H9 (cell line): ENCODE results near the gene NMT1. TPM values are rescaled to one million over a fixed set of nuclear protein-coding genes. Genes with fewer than 3 reads are reported as not detected.

Experiments
- DNase-seq: peaks from one replicate; pipeline ENCODE4 v3.0.0-alpha.2; 2017
- H2AFZ ChIP-seq: one replicate; pipeline ENCODE4 v1.6.1; 2013; ENCODE audit warnings: mild to moderate bottlenecking, low read length, control low read depth, moderate library complexity
- H2AK5ac ChIP-seq: 2 replicates; pipeline ENCODE4 v1.6.1; 2013; ENCODE audit warnings: low read length, control low read depth, mixed read lengths; ENCODE audit not compliant: insufficient read length
- H2BK120ac ChIP-seq: one replicate; pipeline ENCODE4 v1.6.1; 2013; ENCODE audit warnings: low read depth, mild to moderate bottlenecking, low read length, control low read depth, inconsistent platforms; ENCODE audit not compliant: poor library complexity, severe bottlenecking
- H2BK12ac ChIP-seq: 2 replicates; pipeline ENCODE4 v1.6.1; 2013; ENCODE audit warnings: low read length, control low read depth, mixed read lengths, low read depth; ENCODE audit not compliant: insufficient read length
- H2BK15ac ChIP-seq: 2 replicates; pipeline ENCODE4 v1.6.1; 2013; ENCODE audit warnings: low read depth, low read length, control low read depth
- H2BK20ac ChIP-seq: one replicate; pipeline ENCODE4 v1.6.1; 2013; ENCODE audit warnings: low read depth, mild to moderate bottlenecking, low read length, control low read depth, inconsistent platforms; ENCODE audit not compliant: poor library complexity, severe bottlenecking
- H2BK5ac ChIP-seq: 2 replicates; pipeline ENCODE4 v1.6.1; 2013; ENCODE audit warnings: low read length, control low read depth, mixed read lengths; ENCODE audit not compliant: insufficient read length
- H3K14ac ChIP-seq: 2 replicates; pipeline ENCODE4 v1.6.1; 2013; ENCODE audit warnings: low read length, control low read depth; ENCODE audit not compliant: insufficient read depth
- H3K18ac ChIP-seq: 2 replicates; pipeline ENCODE4 v1.6.1; 2013; ENCODE audit warnings: low read depth, mild to moderate bottlenecking, mixed read lengths, low read length, control low read depth; ENCODE audit not compliant: insufficient read length
- H3K23ac ChIP-seq: 2 replicates; pipeline ENCODE4 v1.6.1; 2013; ENCODE audit warnings: low read length, control low read depth, mixed read lengths, low read depth; ENCODE audit not compliant: insufficient read length
- H3K23me2 ChIP-seq: 2 replicates; pipeline ENCODE4 v1.6.1; 2013; ENCODE audit warnings: low read depth, mild to moderate bottlenecking, mixed read lengths, low read length, control low read depth; ENCODE audit not compliant: insufficient read length, poor library complexity, severe bottlenecking
- H3K27ac ChIP-seq: 2 replicates; pipeline ENCODE4 v1.5.1; 2013; ENCODE audit warnings: low read length, control low read depth, mixed read lengths, low read depth; ENCODE audit not compliant: insufficient read length
- H3K27me3 ChIP-seq: 2 replicates; pipeline ENCODE4 v1.6.1; 2013; ENCODE audit warnings: low read length, control low read depth, inconsistent platforms; ENCODE audit not compliant: insufficient read depth
- H3K4ac ChIP-seq: 2 replicates; pipeline ENCODE4 v1.6.1; 2013; ENCODE audit warnings: low read depth, mild to moderate bottlenecking, control low read depth, inconsistent platforms, low read length, moderate library complexity
- H3K4me1 ChIP-seq: 2 replicates; pipeline ENCODE4 v1.6.1; 2013; ENCODE audit warnings: low read length, control low read depth, inconsistent platforms; ENCODE audit not compliant: insufficient read depth
- H3K4me2 ChIP-seq: 2 replicates; pipeline ENCODE4 v1.6.1; 2013; ENCODE audit warnings: low read length, control low read depth, mixed read lengths; ENCODE audit not compliant: insufficient read length, insufficient read depth
- H3K56ac ChIP-seq: 2 replicates; pipeline ENCODE4 v1.6.1; 2013; ENCODE audit warnings: low read depth, mild to moderate bottlenecking, mixed read lengths, low read length, control low read depth; ENCODE audit not compliant: insufficient read length
- H3K79me1 ChIP-seq: 2 replicates; pipeline ENCODE4 v1.6.1; 2013; ENCODE audit warnings: low read depth, mild to moderate bottlenecking, moderate library complexity, low read length, control low read depth, inconsistent platforms; ENCODE audit not compliant: insufficient read depth, poor library complexity, severe bottlenecking
- H3K79me2 ChIP-seq: 2 replicates; pipeline ENCODE4 v1.6.1; 2013; ENCODE audit warnings: low read length, control low read depth, inconsistent platforms; ENCODE audit not compliant: insufficient read depth
- H3K9ac ChIP-seq: 2 replicates; pipeline ENCODE4 v1.6.1; 2013; ENCODE audit warnings: low read length, control low read depth, mixed read lengths; ENCODE audit not compliant: insufficient read length; ENCODE audit errors: extremely low read depth
- H3K9me3 ChIP-seq: one replicate; pipeline ENCODE4 v1.6.1; 2013; ENCODE audit warnings: low read depth, low read length, inconsistent platforms; ENCODE audit not compliant: control insufficient read depth
- H3T11ph ChIP-seq: one replicate; pipeline ENCODE4 v1.6.1; 2013; ENCODE audit warnings: mild to moderate bottlenecking, low read length, control low read depth, inconsistent platforms
- H4K20me1 ChIP-seq: one replicate; pipeline ENCODE4 v1.6.1; 2013; ENCODE audit not compliant: control insufficient read depth, insufficient read length, insufficient read depth
- H4K5ac ChIP-seq: 2 replicates; pipeline ENCODE4 v1.6.1; 2013; ENCODE audit warnings: low read depth, mild to moderate bottlenecking, mixed read lengths, low read length, control low read depth; ENCODE audit not compliant: insufficient read length
- H4K8ac ChIP-seq: replicated peaks from 2 replicates; pipeline ENCODE4 v1.6.1; 2013; ENCODE audit warnings: low read length, control low read depth, mixed read lengths, low read depth; ENCODE audit not compliant: insufficient read length
- H4K91ac ChIP-seq: 2 replicates; pipeline ENCODE4 v1.6.1; 2013; ENCODE audit warnings: low read depth, mild to moderate bottlenecking, moderate library complexity, mixed read lengths, low read length, control low read depth; ENCODE audit not compliant: insufficient read length
- H3K27ac Mint-ChIP-seq, 3 experiments: 2 replicates in 2 of 3; 3 replicates in 1 of 3; pipeline ENCODE4 v1.8.0; 2020 to 2021; ENCODE audit warnings: mixed read lengths in 3 of 3, mild to moderate bottlenecking in 1 of 3, moderate library complexity in 1 of 3
- H3K27me3 Mint-ChIP-seq: 2 replicates; pipeline ENCODE4 v1.8.0; 2021; ENCODE audit warnings: low read depth, mild to moderate bottlenecking, moderate library complexity, mixed read lengths
- H3K36me3 Mint-ChIP-seq, 3 experiments: 2 replicates in 2 of 3; 3 replicates in 1 of 3; pipeline ENCODE4 v1.8.0; 2020 to 2021; ENCODE audit warnings: low read depth in 3 of 3, mixed read lengths in 3 of 3; ENCODE audit not compliant: insufficient read depth in 1 of 3
- H3K4me1 Mint-ChIP-seq, 2 experiments: 2 replicates each; pipeline ENCODE4 v1.8.0; 2020; ENCODE audit warnings: mixed read lengths in 2 of 2
- H3K4me3 Mint-ChIP-seq, 2 experiments: 2 replicates in 1 of 2; 3 replicates in 1 of 2; pipeline ENCODE4 v1.8.0; 2020 to 2021; ENCODE audit warnings: mild to moderate bottlenecking in 2 of 2, mixed read lengths in 2 of 2, moderate library complexity in 1 of 2
- H3K9me3 Mint-ChIP-seq, 2 experiments: 2 replicates in 1 of 2; 3 replicates in 1 of 2; pipeline ENCODE4 v1.8.0; 2020; ENCODE audit warnings: mild to moderate bottlenecking in 2 of 2, mixed read lengths in 2 of 2, moderate library complexity in 1 of 2
- WGBS: extraction: QIAGEN DNeasy Blood & Tissue Kit; methylation state at CpG from one replicate; pipeline ENCODE4 v1.1.7; 2013; ENCODE audit warnings: missing lambda C conversion rate, low lambda C conversion rate, mixed read lengths; ENCODE audit not compliant: insufficient read length; ENCODE audit errors: extremely low coverage; 5-methylcytosine and 5-hydroxymethylcytosine counted together
- total RNA-seq: library from RNA; stranded (reverse); gene quantifications from 2 replicates; pipeline ENCODE4 v1.2.1, GENCODE V29; 2021
- TF ChIP-seq, protein P1 (sequence below): fragments of 200-600 bp; sonication (generic); conservative IDR thresholded peaks from 3 replicates; pipeline ENCODE4 v1.8.0; 2021; ENCODE audit warnings: antibody characterized with exemption, mild to moderate bottlenecking

Gene NMT1
- total RNA-seq, 1 experiment from 2014 or later: 150 TPM

DNA sequence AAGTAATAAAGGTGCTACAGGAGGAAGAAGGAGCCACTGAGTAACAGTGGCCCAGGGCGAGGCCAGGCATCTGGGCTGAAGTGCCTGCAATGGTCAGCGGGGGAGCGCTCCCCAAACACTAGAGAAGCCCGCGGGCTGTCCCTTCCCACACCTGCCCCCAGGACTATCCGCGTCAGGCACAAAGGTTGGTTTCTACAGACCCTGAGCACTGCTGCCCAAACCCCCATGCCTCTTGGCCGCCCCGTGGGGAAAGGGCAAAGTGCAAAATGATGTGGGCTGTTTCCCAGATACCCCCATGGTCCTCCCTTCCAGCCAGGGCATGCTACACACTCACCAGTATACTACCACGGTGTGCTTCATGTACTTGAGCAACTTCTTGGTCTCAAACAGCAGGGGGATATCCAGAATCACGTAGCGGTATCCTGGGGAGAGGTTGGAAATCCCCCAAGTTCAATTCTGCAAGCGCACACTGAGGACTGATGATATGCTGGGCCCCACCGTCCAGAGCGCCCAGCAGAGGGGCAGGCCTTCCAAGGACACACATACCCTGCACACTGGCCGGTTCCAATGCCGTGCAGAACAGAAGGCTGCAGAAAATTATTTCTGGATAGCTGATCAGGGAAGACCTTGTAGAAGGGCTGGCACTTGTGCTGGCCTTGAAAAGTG, 31.2 kb upstream of the NMT1 start:
- H3K4ac ChIP-seq: no peak overlapping the region
- H3K14ac ChIP-seq: no peak overlapping the region
- no peak overlapping the region for H2BK120ac ChIP-seq
- H2BK5ac ChIP-seq: no peak overlapping the region
- H4K8ac ChIP-seq: no peak overlapping the region
- H3K27me3 ChIP-seq: no peaks in the 10 kb centered on the region
- no peak overlapping the region for H3K56ac ChIP-seq
- no peak overlapping the region for H3K27ac ChIP-seq
- no peak overlapping the region; a peak in 1 of 5 replicates for H3K4me3 Mint-ChIP-seq
- no peak overlapping the region for H3T11ph ChIP-seq
- no peak overlapping the region for H2BK20ac ChIP-seq
- H3K4me1 ChIP-seq: no peaks in the 10 kb centered on the region
- H3K79me1 ChIP-seq: no peaks in the 10 kb centered on the region
- no peaks in the 10 kb centered on the region for H3K79me2 ChIP-seq
- H2AK5ac ChIP-seq: no peak overlapping the region
- H2BK15ac ChIP-seq: no peak overlapping the region
- H3K36me3 Mint-ChIP-seq: peaks cover 21 to 59% (median 59%) of the 10 kb centered on the region in 3 experiments
- DNase-seq: no peak
- no peak overlapping the region for H3K4me2 ChIP-seq
- WGBS: no CpG with 5 or more reads among the region's 17 CpGs
- no peaks in the 10 kb centered on the region for H3K9me3 Mint-ChIP-seq
- no peak overlapping the region for H3K18ac ChIP-seq
- H3K23me2 ChIP-seq: peaks cover 2% of the 10 kb centered on the region
- H3K27me3 Mint-ChIP-seq: no peaks in the 10 kb centered on the region
- no peak overlapping the region for H4K5ac ChIP-seq
- H3K9me3 ChIP-seq: no peaks in the 10 kb centered on the region
- no peaks in the 10 kb centered on the region for H3K4me1 Mint-ChIP-seq
- no peak overlapping the region for H3K23ac ChIP-seq
- no peak overlapping the region for H4K91ac ChIP-seq
- no peak overlapping the region for H3K9ac ChIP-seq
- no peak overlapping the region for H3K27ac Mint-ChIP-seq
- TF ChIP-seq, protein P1, sequence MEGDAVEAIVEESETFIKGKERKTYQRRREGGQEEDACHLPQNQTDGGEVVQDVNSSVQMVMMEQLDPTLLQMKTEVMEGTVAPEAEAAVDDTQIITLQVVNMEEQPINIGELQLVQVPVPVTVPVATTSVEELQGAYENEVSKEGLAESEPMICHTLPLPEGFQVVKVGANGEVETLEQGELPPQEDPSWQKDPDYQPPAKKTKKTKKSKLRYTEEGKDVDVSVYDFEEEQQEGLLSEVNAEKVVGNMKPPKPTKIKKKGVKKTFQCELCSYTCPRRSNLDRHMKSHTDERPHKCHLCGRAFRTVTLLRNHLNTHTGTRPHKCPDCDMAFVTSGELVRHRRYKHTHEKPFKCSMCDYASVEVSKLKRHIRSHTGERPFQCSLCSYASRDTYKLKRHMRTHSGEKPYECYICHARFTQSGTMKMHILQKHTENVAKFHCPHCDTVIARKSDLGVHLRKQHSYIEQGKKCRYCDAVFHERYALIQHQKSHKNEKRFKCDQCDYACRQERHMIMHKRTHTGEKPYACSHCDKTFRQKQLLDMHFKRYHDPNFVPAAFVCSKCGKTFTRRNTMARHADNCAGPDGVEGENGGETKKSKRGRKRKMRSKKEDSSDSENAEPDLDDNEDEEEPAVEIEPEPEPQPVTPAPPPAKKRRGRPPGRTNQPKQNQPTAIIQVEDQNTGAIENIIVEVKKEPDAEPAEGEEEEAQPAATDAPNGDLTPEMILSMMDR: no peak
- H2AFZ ChIP-seq: no peak overlapping the region
- H2BK12ac ChIP-seq: no peak overlapping the region
- H4K20me1 ChIP-seq: peaks cover 2% of the 10 kb centered on the region
